Kidney (tissue), 14 donors: ENCODE results near the gene YAF2. TPM values are rescaled to one million over a fixed set of nuclear protein-coding genes. Genes with fewer than 3 reads are reported as not detected.
"Not testable (repeated sequence)": the region's sequence is repeated elsewhere in the genome, so short reads cannot be mapped to it uniquely, and the experiment has no call there.

Source experiments
- DNase-seq, 5 donors: peaks; one replicate each; pipeline ENCODE4 v3.0.0-alpha.2; 2013 to 2020
- FAIRE-seq: peaks from 2 replicates; lab custom pipeline; 2012; peaks lifted over from hg19 to GRCh38; lab: Jason Lieb, UNC
- H3K27ac ChIP-seq, 2 donors: one replicate each; pipeline ENCODE4 v1.7.0; 2013; ENCODE audit warnings: low read depth in 2 of 2, low read length in 2 of 2, inconsistent platforms in 1 of 2
- H3K27me3 ChIP-seq: one replicate; pipeline ENCODE4 v1.7.1; 2013; ENCODE audit warnings: low read length, inconsistent platforms; ENCODE audit not compliant: control insufficient read depth, insufficient read depth
- H3K36me3 ChIP-seq, 3 donors: one replicate each; pipeline versions ENCODE4 v1.7.0 to v1.7.1; 2013; ENCODE audit warnings: low read length in 3 of 3, control low read depth in 1 of 3, inconsistent platforms in 1 of 3; ENCODE audit not compliant: insufficient read depth in 3 of 3, control insufficient read depth in 2 of 3
- H3K4me1 ChIP-seq, 3 donors: one replicate each; pipeline versions ENCODE4 v1.7.0 to v1.7.1; 2013; ENCODE audit warnings: low read length in 3 of 3, inconsistent platforms in 1 of 3, low read depth in 1 of 3; ENCODE audit not compliant: control insufficient read depth in 2 of 3, insufficient read depth in 2 of 3
- H3K4me3 ChIP-seq, 3 donors: one replicate each; pipeline versions ENCODE4 v1.7.0 to v1.8.1; 2013; ENCODE audit warnings: low read length in 3 of 3, control low read depth in 1 of 3, inconsistent platforms in 1 of 3
- H3K9ac ChIP-seq, 3 donors: one replicate each; pipeline versions ENCODE4 v1.7.0 to v1.7.1; 2013; ENCODE audit warnings: low read length in 3 of 3, control low read depth in 1 of 3, inconsistent platforms in 1 of 3
- H3K9me3 ChIP-seq, 3 donors: one replicate each; pipeline versions ENCODE4 v1.7.0 to v1.7.1; 2013; ENCODE audit warnings: low read length in 3 of 3, control low read depth in 1 of 3, inconsistent platforms in 1 of 3; ENCODE audit not compliant: control insufficient read depth in 2 of 3, insufficient read depth in 1 of 3
- CTCF ChIP-seq: IDR thresholded peaks from 3 replicates; pipeline ENCODE4 v1.5.1; 2012; ENCODE audit warnings: mild to moderate bottlenecking, moderate library complexity, borderline replicate concordance; ENCODE audit not compliant: insufficient read depth; ENCODE audit errors: extremely low read depth
- intact Hi-C: fragments of 100-400 bp; cut with DNase I; formaldehyde crosslinking; loops from one replicate; pipeline ENCODE4 v1.11.1; 2022
- polyA plus RNA-seq: library from polyadenylated mRNA; stranded (reverse); fragments of 350-450 nt; fragmentation: Illumina TruSeq; extraction: RNeasy Lipid Tissue Mini Kit (QIAGEN cat#74804); gene quantifications from one replicate; pipeline ENCODE4 v1.2.3, GENCODE V29; 2014; ENCODE audit warnings: low read depth, low replicate concordance; ENCODE audit not compliant: insufficient read depth
- total RNA-seq: library from RNA; stranded (reverse); fragmentation: NEBNext Ultra II Directional; extraction: Animal tissue kit (Norgen Biotek cat#: 25700); gene quantifications from one replicate; pipeline ENCODE4 v1.2.1, GENCODE V29; 2021
- donor health status: control.
- donor health status: control.
- donor health status: control.
- donor health status: control.
- donor health status: control.
- donor health status: DM: yes; HTN: yes; CAD: no.
- donor health status: Normal renal cell carcinoma (clear cell type).

The YAF2 gene
- total and polyA plus RNA-seq, 2 donors from 2014 or later: 15.0 to 32.0 TPM

- intact Hi-C loops: no loop called here
- DNase-seq: no peak
- H3K27me3 ChIP-seq: no peaks in the 10 kb centered on the region
- no peak for TF ChIP-seq CTCF
- no peaks in the 10 kb centered on the region for H3K4me1 ChIP-seq
- no peaks in the 10 kb centered on the region for H3K9me3 ChIP-seq
- no peak overlapping the region for H3K27ac ChIP-seq
- H3K36me3 ChIP-seq: peaks cover 0 to 4% (median 0%) of the 10 kb centered on the region in 3 donors
- no peak overlapping the region for H3K4me3 ChIP-seq
- H3K9ac ChIP-seq: no peak overlapping the region
- FAIRE-seq: no peak
These were observed 45.8 kb downstream of the YAF2 start for GRCh38 chr12:42192258-42192657.

GRCh38 chr12:42190376-42190775 is 47.7 kb downstream of the YAF2 start:
- H3K4me1 ChIP-seq: no peaks in the 10 kb centered on the region
- H3K4me3 ChIP-seq: no peak overlapping the region
- intact Hi-C loops: no loop called here
- H3K27me3 ChIP-seq: no peaks in the 10 kb centered on the region
- FAIRE-seq: peak; percentile 87
- no peak for TF ChIP-seq CTCF
- no peak overlapping the region for H3K9ac ChIP-seq
- peaks cover 0 to 4% (median 0%) of the 10 kb centered on the region in 3 donors for H3K36me3 ChIP-seq
- no peak overlapping the region for H3K27ac ChIP-seq
- H3K9me3 ChIP-seq: no peaks in the 10 kb centered on the region
- no peak for DNase-seq

- H3K4me1 ChIP-seq, H3K9ac ChIP-seq, H3K27ac ChIP-seq, H3K27me3 ChIP-seq, FAIRE-seq, H3K4me3 ChIP-seq, intact Hi-C loops, DNase-seq, H3K9me3 ChIP-seq, H3K36me3 ChIP-seq: not testable (repeated sequence)
These were observed 49.8 kb downstream of the YAF2 start for GRCh38 chr12:42188275-42188674.

GRCh38 chr12:42187799-42188198 is 50.2 kb downstream of the YAF2 start:
- peaks cover 0 to 4% (median 2%) of the 10 kb centered on the region in 3 donors for H3K36me3 ChIP-seq
- no peak overlapping the region for H3K4me3 ChIP-seq
- FAIRE-seq (no peak), DNase-seq (no peak)
- H3K9ac ChIP-seq: no peak overlapping the region
- intact Hi-C loops: no loop called here
- no peak for TF ChIP-seq CTCF
- H3K27me3 ChIP-seq: no peaks in the 10 kb centered on the region
- H3K9me3 ChIP-seq: no peaks in the 10 kb centered on the region
- H3K4me1 ChIP-seq: no peaks in the 10 kb centered on the region
- no peak overlapping the region for H3K27ac ChIP-seq
